LNCAP (cell line): Measurements from ENCODE around the gene CNGB1.

Experiments used
- CTCF ChIP-seq: fragments of 450-650 bp; IDR thresholded peaks from 2 replicates; pipeline ENCODE4 v1.5.1; 2017; ENCODE audit warnings: mild to moderate bottlenecking

The CNGB1 gene

GRCh38 chr16:57866529-57866918 lies 104.4 kb downstream of the CNGB1 start:
- TF ChIP-seq CTCF, result no peak

GRCh38 chr16:57865746-57866528 lies 105.0 kb downstream of the CNGB1 start:
- TF ChIP-seq CTCF, result no peak

GRCh38 chr16:57863434-57864160 lies 107.3 kb downstream of the CNGB1 start:
- peak; percentile 77 for TF ChIP-seq CTCF

GRCh38 chr16:57862698-57863433 lies 108.1 kb downstream of the CNGB1 start:
- no peak for TF ChIP-seq CTCF

GRCh38 chr16:57859331-57859730 lies 111.6 kb downstream of the CNGB1 start:
- peak; percentile 13; the same call in 1 of the 2 replicates for TF ChIP-seq CTCF

- no peak for TF ChIP-seq CTCF
Observed at GRCh38 chr16:57858635-57859034, 112.3 kb downstream of the CNGB1 start.

GRCh38 chr16:57855188-57855587 lies 115.7 kb downstream of the CNGB1 start:
- no peak for TF ChIP-seq CTCF
